Panc1 (cell line): Measurements from ENCODE around the gene TSPAN17.

ENCODE experiments used
- CTCF ChIP-seq: fragments of 450-650 bp; IDR thresholded peaks from 2 replicates; pipeline ENCODE4 v1.5.1; 2017; ENCODE audit warnings: mild to moderate bottlenecking
- POLR2AphosphoS5 ChIP-seq: IDR thresholded peaks from 2 replicates; pipeline ENCODE4 v1.6.1; 2012; ENCODE audit warnings: mild to moderate bottlenecking, low read depth, low read length, moderate library complexity
- SIN3A ChIP-seq: IDR thresholded peaks from 2 replicates; pipeline ENCODE4 v1.6.1; 2012; ENCODE audit warnings: low read depth, mild to moderate bottlenecking, low read length, moderate library complexity, borderline replicate concordance; ENCODE audit not compliant: insufficient read depth
- TCF7L2 ChIP-seq: IDR thresholded peaks from 2 replicates; pipeline ENCODE4 v1.6.1; 2011; ENCODE audit warnings: mild to moderate bottlenecking, low read depth, low read length, inconsistent platforms

GRCh38 chr5:176647030-176647842, at the start of gene TSPAN17:
- TF ChIP-seq CTCF (no peak), POLR2AphosphoS5 (peak; percentile 88), TCF7L2 (no peak), SIN3A (0 out of 2 replicates have a peak, but pooled peaks have one; percentile 70)
